Ovary (tissue), 7 donors: ENCODE data around the gene SORL1-AS1.

Experiments used
- DNase-seq, 5 donors: peaks; one replicate each; pipeline ENCODE4 v3.0.0-alpha.2; 2019 to 2020
- H3K27ac ChIP-seq, 2 donors: fragments of 200-600 bp; one replicate each; pipeline versions ENCODE4 v1.5.1 to v1.8.0; 2019 to 2022
- H3K27me3 ChIP-seq: fragments of 200-600 bp; one replicate; pipeline ENCODE4 v1.8.0; 2022
- H3K36me3 ChIP-seq: fragments of 200-600 bp; sonication (generic); one replicate; pipeline ENCODE4 v1.5.1; 2019
- H3K4me1 ChIP-seq: one replicate; pipeline ENCODE4 v1.8.1; 2013; ENCODE audit warnings: mild to moderate bottlenecking, moderate library complexity; ENCODE audit not compliant: insufficient read depth
- H3K4me3 ChIP-seq: fragments of 200-600 bp; sonication (generic); one replicate; pipeline ENCODE4 v1.5.1; 2017
- H3K9me3 ChIP-seq, 2 donors: fragments of 200-600 bp in 1 of 2; sonication (generic) in 1 of 2; one replicate each; pipeline versions ENCODE4 v1.5.1 to v1.8.1; 2013 to 2019; ENCODE audit warnings: mild to moderate bottlenecking in 1 of 2, moderate library complexity in 1 of 2
- EP300 ChIP-seq: sonication (generic); formaldehyde crosslinking; IDR thresholded peaks from one replicate; pipeline ENCODE4 v1.6.1; 2017; ENCODE audit warnings: antibody characterized with exemption
- POLR2A ChIP-seq: fragments of 450-650 bp; IDR thresholded peaks from one replicate; pipeline ENCODE4 v1.6.1; 2017; ENCODE audit warnings: antibody characterized with exemption, mild to moderate bottlenecking, moderate library complexity
- WGBS, 3 donors: extraction: QIAGEN DNeasy Blood & Tissue Kit in 1 of 3; methylation state at CpG; one replicate each; pipeline versions ENCODE4 v1.1.5 to v1.1.7; 2013 to 2017; 5-methylcytosine and 5-hydroxymethylcytosine counted together
- intact Hi-C, 4 donors: fragments of 100-400 bp; cut with DNase I; formaldehyde crosslinking; loops; one replicate each; pipeline versions ENCODE4 v1.11.0 to v1.15.1; 2022 to 2023
- TF ChIP-seq, protein P1 (sequence below), 3 donors: fragments of 450-650 bp in 2 of 3; fragments of 200-600 bp in 1 of 3; IDR thresholded peaks; one replicate each; pipeline versions ENCODE4 v1.5.1 to v1.8.0; 2016 to 2022; ENCODE audit warnings: antibody characterized with exemption in 3 of 3, mild to moderate bottlenecking in 1 of 3
- donor health status: DM: no; HTN: no; CAD: no; lungs with moderate emphysema.
- donor health status: DM: no; HTN: no; CAD: no.
- donor health status: Bipolar disorder and iron deficiency.
- donor health status: DM: no; HTN: no; CAD: no.
- donor health status: DM: yes; HTN: yes; CAD: no.

SORL1-AS1 gene

DNA sequence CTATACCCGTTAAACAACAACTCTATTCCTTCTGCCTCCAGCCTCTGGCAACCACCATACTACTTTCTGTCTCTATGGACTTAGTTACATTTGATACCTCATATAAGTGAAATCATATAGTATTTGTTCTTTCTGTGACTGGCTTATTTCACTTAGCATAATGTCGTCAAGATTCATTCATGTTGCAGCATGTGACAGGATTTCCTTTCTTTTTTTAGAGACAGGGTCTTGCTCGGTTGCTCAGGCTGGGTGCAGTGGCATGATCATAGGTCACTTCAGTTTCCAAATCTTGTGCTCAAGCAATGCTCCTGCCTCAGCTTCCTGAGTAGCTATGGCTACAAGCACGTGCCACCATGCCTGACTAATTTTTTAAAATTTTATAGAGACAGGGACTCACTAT lies 30.1 kb downstream of the SORL1-AS1 start:
- intact Hi-C loops, result no loop called here
- DNase-seq, result no peak
- TF ChIP-seq EP300 (no peak), POLR2A (no peak)
- TF ChIP-seq, protein P1, sequence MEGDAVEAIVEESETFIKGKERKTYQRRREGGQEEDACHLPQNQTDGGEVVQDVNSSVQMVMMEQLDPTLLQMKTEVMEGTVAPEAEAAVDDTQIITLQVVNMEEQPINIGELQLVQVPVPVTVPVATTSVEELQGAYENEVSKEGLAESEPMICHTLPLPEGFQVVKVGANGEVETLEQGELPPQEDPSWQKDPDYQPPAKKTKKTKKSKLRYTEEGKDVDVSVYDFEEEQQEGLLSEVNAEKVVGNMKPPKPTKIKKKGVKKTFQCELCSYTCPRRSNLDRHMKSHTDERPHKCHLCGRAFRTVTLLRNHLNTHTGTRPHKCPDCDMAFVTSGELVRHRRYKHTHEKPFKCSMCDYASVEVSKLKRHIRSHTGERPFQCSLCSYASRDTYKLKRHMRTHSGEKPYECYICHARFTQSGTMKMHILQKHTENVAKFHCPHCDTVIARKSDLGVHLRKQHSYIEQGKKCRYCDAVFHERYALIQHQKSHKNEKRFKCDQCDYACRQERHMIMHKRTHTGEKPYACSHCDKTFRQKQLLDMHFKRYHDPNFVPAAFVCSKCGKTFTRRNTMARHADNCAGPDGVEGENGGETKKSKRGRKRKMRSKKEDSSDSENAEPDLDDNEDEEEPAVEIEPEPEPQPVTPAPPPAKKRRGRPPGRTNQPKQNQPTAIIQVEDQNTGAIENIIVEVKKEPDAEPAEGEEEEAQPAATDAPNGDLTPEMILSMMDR (IDR thresholded peaks at IDR 0.05), result no peak
- Histone ChIP-seq H3K36me3 (no peaks in the 10 kb centered on the region), H3K27ac (no peak overlapping the region), H3K4me1 (no peaks in the 10 kb centered on the region), H3K9me3 (no peaks in the 10 kb centered on the region), H3K4me3 (no peak overlapping the region), H3K27me3 (no peaks in the 10 kb centered on the region)
- WGBS, 3 donors, result 67 to 81% (median 74%) methylated on average over 4 of the region's 4 CpGs

DNA sequence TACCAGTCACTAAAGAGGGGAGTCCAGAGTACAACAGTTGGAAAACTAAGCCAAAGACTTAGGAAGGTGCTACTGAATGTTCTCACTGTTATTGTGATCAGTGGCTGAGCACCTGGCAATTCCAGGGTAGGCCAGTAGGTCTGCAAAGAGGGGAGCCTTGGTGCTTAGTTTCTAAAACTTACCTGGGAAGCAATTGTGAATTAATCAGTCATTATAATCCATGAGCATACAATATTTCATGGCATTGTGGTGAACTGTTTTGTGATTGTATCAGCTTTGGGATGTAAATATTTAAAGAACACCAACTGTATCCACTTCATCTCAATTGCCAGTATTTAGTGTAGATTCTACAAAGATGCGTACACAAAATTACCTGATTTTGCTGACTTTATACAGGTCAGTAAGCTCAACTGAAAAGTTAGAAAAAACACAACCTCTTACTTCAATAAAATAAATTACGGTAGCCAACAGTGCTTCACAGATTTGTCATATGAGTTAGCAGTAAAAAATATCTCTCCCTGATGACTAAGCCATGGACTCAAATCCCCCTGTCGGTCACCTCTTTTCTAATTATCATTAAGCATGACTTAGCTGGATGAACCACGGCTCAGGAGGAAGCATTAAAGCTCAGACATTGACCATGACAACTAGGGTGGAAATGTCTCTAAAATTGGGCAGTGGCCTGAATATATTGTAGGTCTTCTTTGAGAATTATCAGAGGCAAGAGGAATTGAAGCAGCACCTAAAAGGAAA lies 31.4 kb downstream of the SORL1-AS1 start:
- no peak for DNase-seq
- intact Hi-C loops, result no loop called here
- Histone ChIP-seq H3K9me3 (no peaks in the 10 kb centered on the region), H3K27me3 (no peaks in the 10 kb centered on the region), H3K4me3 (no peak overlapping the region), H3K4me1 (peaks cover 5% of the 10 kb centered on the region), H3K36me3 (no peaks in the 10 kb centered on the region), H3K27ac (no peak overlapping the region)
- TF ChIP-seq EP300 (no peak), POLR2A (no peak)
- TF ChIP-seq, protein P1 (IDR thresholded peaks at IDR 0.05), result no peak
- 77 to 88% (median 87%) methylated on average over 4 of the region's 4 CpGs for WGBS, 3 donors

DNA sequence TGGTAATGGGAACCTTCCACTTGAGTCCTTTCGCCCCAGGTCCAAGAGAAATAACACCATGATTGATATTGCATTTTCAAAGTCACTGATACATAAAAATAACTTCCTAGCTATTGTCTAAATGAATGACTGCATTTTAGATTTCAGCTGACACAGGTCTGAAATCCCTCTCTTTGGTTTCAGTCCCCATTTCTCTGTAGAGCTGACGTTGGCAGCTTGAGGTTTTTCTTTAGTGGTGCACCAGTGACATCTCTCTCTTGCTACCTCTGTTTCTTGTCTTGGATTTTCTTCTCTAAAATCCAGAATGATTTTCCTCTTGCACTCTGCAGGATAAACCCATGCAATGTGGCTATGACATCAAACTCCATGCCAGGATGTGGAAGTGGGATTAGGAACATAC lies 32.4 kb downstream of the SORL1-AS1 start:
- intact Hi-C loops, result no loop called here
- Histone ChIP-seq H3K4me3 (no peak overlapping the region), H3K9me3 (no peaks in the 10 kb centered on the region), H3K4me1 (peaks cover 6% of the 10 kb centered on the region), H3K27me3 (no peaks in the 10 kb centered on the region), H3K36me3 (no peaks in the 10 kb centered on the region), H3K27ac (no peak overlapping the region)
- no peak for DNase-seq
- TF ChIP-seq EP300 (no peak), POLR2A (no peak)
- TF ChIP-seq, protein P1 (IDR thresholded peaks at IDR 0.05), result no peak
- WGBS, 3 donors, result 87 to 90% (median 89%) methylated on average over 2 of the region's 2 CpGs

DNA sequence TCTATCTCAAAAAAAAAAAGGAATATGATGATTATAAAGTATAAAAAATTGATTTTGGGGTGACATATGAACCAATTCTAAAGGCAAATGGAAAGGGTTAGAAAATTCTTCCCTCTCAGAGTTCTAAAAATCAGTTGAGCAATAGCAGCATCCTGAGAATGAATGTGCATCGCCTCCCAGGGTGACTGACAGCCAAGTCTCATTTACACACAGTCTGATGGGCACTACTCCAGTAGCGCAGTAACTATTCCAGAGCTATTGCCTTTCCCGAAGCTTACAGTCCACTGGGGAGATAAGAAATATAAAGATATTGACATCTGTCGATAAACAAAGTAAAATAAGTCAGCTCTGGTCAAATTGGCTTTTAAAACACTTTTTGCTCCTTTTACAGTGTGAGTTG lies 32.9 kb downstream of the SORL1-AS1 start:
- no peaks in the 10 kb centered on the region for H3K9me3 ChIP-seq
- H3K36me3 ChIP-seq, result no peaks in the 10 kb centered on the region
- H3K27me3 ChIP-seq, result no peaks in the 10 kb centered on the region
- intact Hi-C loops, result no loop called here
- H3K27ac ChIP-seq, result no peak overlapping the region
- no peak for TF ChIP-seq POLR2A
- 71 to 83% (median 80%) methylated on average over 4 of the region's 4 CpGs for WGBS, 3 donors
- no peak for DNase-seq
- peaks cover 6% of the 10 kb centered on the region for H3K4me1 ChIP-seq
- no peak overlapping the region for H3K4me3 ChIP-seq

DNA sequence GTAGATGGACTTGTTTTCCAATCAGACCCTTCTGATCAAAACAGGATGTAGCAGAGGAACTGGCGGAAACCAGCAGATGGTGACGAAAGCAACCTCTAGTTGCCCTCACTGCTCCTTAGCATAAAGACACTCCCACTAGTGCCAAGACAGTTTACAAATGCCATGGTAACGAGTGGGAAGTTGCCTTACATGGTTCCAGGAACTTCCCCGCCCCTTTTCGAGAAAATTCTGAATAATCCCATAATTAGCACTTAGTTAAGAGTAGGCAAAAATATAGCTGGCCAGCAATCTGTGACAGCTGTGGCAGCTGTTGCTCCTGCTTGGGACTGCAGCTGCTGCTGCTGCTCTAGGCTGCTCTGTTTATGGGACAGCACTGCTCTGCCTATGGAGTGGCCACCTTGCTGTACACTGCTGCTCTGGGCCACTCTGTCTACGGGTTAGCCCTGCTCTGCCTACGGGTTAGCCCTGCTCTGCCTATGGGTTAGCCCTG lies 34.1 kb downstream of the SORL1-AS1 start:
- no peak for TF ChIP-seq POLR2A
- TF ChIP-seq EP300, result no peak
- TF ChIP-seq, protein P1 (IDR thresholded peaks at IDR 0.05), result no peak
- no peak for DNase-seq
- Histone ChIP-seq H3K9me3 (no peaks in the 10 kb centered on the region), H3K36me3 (no peaks in the 10 kb centered on the region), H3K4me3 (no peak overlapping the region), H3K4me1 (peaks cover 6% of the 10 kb centered on the region), H3K27ac (no peak overlapping the region), H3K27me3 (no peaks in the 10 kb centered on the region)
- intact Hi-C loops, result no loop called here
- WGBS, 3 donors, result 86 to 89% (median 88%) methylated on average over 7 of the region's 7 CpGs
